ENCODE data around the gene CYP4A11. TPM values are rescaled to one million over a fixed set of nuclear protein-coding genes. Genes with fewer than 3 reads are reported as not detected.
"Not testable (repeated sequence)": the region's sequence is repeated elsewhere in the genome, so short reads cannot be mapped to it uniquely, and the experiment has no call there.

Gene CYP4A11, protein sequence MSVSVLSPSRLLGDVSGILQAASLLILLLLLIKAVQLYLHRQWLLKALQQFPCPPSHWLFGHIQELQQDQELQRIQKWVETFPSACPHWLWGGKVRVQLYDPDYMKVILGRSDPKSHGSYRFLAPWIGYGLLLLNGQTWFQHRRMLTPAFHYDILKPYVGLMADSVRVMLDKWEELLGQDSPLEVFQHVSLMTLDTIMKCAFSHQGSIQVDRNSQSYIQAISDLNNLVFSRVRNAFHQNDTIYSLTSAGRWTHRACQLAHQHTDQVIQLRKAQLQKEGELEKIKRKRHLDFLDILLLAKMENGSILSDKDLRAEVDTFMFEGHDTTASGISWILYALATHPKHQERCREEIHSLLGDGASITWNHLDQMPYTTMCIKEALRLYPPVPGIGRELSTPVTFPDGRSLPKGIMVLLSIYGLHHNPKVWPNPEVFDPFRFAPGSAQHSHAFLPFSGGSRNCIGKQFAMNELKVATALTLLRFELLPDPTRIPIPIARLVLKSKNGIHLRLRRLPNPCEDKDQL
- 10 to 100 TPM; 37.8 to 55.3 (median 46.3) TPM for polyA plus RNA-seq (ENCODE audit: insufficient read length in 4 of 4)

DNA sequence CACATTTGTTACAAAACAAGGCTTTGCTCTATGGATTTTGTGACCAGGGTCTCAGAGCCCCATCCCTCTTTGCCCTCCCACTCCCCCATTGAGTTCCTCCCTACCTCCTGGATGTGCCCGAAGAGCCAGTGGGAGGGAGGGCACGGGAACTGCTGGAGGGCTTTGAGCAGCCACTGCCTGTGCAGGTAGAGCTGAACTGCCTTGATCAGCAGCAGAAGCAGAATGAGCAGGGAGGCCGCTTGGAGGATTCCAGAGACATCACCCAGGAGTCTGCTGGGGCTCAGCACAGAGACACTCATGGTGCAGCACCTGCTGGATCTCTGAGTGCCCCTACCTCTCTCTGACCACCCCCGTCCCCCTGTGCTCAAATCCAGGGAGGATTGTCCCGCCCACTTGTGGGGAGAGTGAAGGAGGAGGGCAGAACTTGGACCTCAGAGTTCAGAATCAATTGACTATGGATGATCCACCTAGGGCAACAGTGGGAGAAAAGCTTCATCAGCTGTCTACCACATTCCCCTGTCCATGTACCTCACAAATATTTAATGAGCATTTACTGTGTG lies at the start of gene CYP4A11:
Gene CYP4A11, minus strand, starts transcription at position 342 of the 560 bp plus-strand sequence. Its CDS starts 43 bp downstream, at position 299.
- DNase-seq (ENCODE audit: low read depth in 4 of 4, low spot score in 3 of 4), result no peak

DNA sequence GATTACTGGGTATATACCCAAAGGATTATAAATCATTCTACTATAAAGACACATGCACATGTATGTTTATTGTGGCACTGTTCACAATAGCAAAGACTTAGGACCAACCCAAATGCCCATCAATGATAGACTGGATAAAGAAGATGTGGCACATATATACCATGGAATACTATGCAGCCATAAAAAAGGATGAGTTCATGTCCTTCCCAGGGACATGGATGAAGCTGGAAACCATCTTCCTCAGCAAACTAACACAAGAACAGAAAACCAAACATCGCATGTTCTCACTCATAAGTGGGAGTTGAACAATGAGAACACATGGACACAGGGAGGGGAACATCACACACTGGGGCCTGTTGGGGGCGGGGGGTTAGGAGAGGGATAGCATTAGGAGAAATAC lies 49.3 kb upstream of the CYP4A11 start:
- DNase-seq (ENCODE audit: low read depth in 4 of 4, low spot score in 3 of 4), result not testable (repeated sequence)

DNA sequence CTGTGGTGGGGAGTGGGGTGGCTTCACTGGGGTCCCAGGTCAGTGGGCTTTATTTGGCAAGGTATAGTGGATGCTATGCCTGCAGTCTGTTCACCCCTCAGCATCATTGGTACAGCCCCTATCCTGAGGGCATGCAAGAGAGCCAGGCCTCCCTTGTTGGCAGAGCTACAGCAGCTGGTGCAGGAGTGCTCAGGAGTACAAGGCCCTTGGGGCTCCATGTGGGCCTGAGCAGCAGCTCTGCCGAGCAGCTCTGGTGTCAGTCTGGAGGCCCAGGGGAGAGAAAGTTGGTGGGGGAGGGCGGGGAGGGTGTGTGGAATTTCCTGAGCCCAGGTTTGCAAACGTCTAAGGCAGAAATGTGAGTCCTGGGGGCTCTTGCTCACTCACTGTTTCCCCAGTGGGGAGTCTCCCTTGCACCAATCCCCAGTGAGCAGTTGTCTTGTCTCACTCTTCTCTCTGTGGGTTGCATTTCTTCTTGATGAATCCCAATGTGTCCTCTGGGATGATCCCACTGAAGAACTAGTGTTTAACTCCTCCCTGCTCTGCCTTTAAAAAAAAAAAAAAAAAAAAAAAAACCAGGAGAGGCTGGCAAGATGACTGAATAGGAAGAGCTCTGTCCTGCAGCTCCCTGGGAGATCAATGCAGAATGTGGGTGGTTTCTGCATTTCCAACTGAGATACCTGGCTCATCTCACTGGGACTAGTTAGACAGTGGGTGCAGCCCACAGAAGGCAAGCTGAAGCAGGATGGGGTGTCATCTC lies 42.7 kb upstream of the CYP4A11 start:
- DNase-seq (ENCODE audit: low read depth in 4 of 4, low spot score in 3 of 4), result no peak

DNA sequence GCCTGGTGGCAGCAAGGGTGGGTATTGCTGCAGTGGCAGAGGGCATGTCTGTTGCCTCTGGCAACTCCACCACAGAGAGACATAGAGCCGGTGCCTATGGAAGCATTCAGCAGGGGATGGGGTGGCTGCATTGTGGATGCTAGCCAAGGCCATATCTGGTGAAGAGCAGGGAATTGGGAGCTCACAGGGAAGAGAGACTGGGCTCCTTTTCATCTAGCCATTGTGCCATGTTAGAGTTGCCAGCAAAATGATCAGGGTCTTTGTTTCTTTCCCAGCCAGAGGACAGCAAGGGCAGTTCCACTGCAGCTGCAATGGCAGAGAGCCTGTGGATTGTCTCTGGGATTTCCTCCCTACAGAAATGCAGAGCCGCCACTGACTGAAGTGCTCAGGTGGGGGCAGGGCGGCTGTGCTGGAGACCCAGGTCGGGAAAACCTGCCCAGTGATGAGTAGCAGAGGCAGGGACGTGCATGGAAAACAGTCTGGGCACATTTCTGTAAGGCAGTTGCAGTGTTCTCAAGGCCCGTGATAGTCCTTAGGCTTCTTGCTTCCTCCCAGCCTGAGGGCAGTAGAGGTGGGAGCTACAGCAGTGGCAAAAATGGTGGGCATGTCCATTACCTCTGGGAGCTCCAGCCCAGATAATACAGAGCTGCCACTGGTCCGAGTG lies 42.0 kb upstream of the CYP4A11 start:
- no peak for DNase-seq (ENCODE audit: low read depth in 4 of 4, low spot score in 3 of 4)

DNA sequence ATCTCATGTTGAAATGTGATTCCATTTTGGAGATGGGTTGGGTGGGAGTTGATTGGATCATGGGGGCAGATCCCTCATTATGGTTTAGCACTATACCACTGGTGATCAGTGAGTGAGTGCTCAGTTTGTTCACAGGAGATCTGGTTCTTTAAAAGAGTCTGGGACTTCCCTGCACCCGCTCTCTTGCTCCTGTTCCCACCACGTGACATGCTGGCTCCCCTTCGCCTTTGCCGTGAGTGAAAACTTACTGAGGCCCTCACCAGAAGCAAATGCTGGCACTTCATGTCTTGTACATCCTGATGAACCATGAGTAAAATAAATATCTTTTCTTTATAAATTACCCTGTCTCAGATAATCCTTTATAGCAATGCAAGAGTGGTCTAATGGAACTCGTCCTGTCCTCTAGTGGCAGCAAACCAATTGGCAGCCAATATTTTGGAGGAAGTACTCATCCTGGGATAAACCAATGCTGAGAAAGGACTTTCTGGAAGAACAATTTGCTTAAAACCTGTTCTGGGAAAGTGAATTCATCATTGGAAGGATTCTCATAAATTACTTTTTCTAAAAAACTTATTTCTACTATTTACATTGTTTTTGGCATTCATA lies 27.8 kb upstream of the CYP4A11 start:
- DNase-seq (ENCODE audit: low read depth in 4 of 4, low spot score in 3 of 4), result no peak

DNA sequence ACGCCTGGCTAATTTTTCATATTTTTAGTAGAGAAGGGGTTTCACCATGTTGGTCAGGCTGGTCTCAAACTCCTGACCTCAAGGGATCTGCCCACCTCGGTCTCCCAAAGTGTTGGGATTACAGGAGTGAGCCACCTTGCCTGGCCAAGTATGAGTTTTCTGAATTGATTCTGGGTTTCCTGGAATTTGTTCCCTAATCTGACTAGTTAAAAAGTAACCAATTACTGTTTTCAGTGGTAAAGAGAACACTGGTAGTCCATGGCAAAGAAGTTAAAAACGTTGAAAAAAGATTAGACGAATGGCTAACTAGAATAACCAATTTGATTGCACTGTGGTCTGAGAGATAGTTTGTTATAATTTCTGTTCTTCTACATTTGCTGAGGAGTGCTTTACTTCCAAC lies 21.0 kb upstream of the CYP4A11 start:
- not testable (repeated sequence) for DNase-seq (ENCODE audit: low read depth in 4 of 4, low spot score in 3 of 4)

DNA sequence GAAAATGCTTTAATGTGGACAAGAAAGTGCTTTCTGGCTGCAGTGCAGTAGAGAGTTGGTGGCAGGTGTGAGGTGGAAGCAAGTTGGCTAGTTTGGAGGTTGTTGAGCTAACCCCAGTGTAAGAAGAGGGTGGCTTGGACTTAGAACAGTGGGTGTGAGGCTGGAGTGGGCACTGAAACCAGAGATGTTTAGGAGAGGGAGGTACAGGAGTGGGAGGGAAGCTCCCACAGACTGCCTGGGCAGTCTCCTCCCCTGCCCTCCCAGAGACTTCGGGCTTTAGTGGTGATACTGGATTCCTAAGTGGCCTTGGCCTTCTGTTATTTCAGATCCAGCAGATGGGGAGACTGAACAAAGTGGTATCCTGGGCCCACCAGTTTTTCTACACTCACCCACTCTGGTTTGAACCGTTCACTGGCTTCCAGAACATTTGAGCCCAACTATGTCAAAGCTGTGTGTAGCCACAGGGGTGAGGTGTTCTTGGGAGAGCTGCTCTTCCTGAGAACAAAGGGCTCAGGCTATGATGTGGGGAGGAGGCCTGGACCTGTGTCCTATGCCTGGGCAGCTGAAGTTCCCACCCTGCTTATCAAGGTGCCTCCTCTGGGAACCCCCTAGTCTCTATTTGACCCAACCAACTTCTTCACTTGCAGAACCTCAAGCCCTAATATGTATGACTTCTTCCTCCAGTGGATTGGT lies 19.9 kb upstream of the CYP4A11 start:
- DNase-seq (ENCODE audit: low read depth in 4 of 4, low spot score in 3 of 4), result no peak

DNA sequence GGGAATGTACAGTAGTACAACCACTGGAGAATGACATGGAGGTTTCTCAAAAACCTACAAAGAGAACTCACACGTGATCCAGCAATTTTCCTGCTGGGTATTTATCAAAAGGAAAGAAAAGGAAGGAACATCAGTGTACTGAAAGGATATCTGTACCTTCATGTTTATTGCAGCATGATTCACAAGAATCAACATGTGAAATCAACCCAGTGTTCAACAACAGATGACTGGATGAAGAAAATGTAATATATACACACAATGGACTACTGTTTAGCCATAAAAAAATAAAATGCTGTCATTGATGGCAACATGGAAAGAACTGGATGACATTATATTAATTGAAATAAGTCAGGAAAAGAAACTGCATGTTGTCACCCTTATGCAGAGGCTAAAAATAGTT lies 19.0 kb upstream of the CYP4A11 start:
- no peak for DNase-seq (ENCODE audit: low read depth in 4 of 4, low spot score in 3 of 4)

DNA sequence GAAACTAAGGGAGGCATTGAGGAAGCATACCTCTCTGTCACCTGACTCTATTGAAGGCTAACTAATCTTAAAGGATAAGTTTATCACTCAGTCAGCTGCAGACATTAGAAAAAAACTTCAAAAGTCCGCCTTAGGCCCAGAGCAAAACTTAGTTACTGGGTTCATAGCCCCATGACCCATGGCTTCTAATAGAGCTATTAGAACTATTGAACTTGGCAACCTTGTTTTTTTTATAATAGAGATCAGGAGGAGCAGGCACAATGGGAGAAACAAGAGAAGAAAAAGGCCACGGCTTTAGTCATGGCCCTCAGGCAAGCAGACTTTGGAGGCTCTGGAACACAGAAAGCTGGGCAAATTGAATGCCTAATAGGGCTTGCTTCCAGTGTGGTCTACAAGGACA lies 13.8 kb upstream of the CYP4A11 start:
- not testable (repeated sequence) for DNase-seq (ENCODE audit: low read depth in 4 of 4, low spot score in 3 of 4)

DNA sequence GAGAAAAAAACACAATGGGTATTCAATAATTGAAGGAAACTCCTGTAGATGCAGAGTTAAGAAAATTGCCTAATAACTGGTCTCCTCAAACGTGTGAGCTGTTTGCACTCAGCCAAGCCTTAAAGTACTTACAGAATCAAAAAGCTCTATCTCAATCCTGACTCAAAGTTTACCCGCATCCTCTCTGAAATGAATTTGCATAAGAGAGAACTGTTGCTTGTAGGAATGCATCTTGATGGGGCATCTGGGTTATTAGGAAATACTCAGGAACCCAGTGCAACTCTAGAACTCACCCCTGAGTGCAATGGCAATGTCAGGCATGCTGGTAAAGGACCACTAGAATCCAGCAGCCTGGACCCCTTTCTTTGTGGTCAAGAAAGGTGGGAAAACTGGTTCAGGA lies 12.6 kb upstream of the CYP4A11 start:
- not testable (repeated sequence) for DNase-seq (ENCODE audit: low read depth in 4 of 4, low spot score in 3 of 4)

DNA sequence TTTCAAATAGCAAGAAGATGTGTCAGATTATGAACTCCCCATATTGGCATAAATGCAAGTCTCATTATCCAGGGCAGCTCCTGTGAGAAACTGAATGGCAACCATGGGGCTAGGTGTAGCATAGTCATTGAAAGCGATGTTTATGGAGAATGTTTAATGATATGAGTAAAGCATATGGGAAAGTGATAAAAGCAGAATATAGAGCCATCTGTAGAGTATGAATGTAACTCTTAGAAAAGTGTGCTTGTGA lies 8.1 kb upstream of the CYP4A11 start:
- not testable (repeated sequence) for DNase-seq (ENCODE audit: low read depth in 4 of 4, low spot score in 3 of 4)

DNA sequence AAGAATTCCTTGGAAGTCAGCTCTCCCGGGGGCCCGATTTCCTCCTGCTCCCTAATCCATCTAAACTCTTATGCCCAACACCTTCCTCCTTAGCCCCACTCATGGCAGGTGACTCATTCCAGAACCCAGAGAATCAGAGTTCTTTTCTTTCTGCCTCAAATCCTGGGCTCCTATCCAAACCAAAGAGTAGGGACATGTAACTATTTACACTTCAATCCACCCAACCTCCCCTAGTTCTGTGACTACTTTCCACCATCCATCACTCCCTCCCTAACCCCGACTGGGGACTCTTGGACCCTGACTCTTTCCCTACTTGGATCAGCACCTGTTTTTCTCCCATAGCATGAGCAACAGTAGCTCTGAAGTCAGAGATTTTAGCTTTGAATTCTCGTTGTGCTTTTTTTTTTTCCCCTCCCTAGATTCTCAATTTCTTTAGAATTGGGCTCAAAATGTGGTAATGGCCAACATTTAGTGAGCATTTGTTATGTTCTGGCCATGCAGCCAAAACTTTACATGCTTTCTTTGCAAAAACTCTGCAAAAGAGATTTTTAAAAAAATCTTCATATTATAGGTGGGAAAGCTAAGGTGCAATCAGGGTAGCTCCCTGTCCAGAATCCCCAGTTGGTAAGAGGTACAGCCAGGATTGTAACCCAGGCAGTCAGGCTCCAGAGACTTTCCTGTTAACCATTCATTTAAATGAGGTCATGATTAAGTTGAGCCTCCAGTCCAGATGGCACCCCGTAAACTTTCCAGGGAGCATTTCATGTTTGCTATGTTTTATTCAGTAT lies 7.5 kb upstream of the CYP4A11 start:
- DNase-seq (ENCODE audit: low read depth in 4 of 4, low spot score in 3 of 4), result no peak

DNA sequence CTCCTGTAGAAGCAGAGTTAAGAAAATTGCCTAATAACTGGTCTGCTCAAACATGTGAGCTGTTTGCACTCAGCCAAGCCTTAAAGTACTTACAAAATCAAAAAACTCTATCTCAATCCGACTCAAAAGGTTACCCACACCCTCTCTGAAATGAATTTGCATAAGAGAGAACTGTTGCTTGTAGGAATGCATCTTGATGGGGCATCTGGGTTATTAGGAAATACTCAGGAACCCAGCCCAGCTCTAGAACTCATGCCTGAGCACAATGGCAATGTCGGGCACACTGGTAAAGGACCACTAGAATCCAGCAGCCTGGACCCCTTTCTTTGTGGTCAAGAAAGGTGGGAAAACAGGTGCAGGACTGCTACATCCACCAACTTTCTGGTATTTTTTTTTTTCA lies 6.4 kb upstream of the CYP4A11 start:
- not testable (repeated sequence) for DNase-seq (ENCODE audit: low read depth in 4 of 4, low spot score in 3 of 4)

DNA sequence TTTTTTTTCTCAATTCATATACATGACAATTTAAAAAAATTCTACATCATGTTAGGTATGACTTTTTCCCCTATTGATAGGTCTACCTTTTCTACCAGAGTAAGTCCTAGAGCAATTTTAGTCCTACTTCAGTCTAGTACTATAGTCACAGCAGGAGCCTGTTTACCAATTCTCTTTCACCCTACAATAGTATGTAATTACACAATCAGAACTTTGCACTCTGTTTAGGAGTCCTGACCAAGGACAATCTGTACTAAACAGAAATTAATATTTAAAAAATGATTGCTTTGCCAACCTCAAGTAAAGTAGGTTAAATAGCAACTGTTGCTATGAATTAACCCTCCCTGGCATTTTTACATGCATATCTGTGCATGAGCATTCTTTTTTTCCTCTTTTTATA lies 810 bp upstream of the CYP4A11 start:
- no peak for DNase-seq (ENCODE audit: low read depth in 4 of 4, low spot score in 3 of 4)

DNA sequence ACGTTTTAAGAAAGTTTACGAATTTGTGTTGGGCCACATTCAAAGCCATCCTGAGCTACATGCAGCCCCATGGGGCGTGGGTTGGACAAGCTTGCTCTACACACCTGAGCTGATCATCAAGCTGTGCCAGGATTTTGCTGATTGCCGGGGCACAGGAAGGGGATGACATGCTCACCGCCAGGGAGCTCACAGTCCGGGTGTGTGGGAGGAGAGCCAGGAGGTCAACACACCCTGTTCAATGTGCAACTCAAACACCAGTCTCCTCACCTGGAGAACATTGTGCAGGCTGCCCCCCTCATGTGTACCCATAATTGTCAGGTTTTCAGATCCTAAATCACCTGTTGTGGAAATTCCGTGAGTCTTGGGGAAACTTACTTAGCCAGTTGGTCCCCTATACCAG lies 969 bp downstream of the CYP4A11 start:
- no peak for DNase-seq (ENCODE audit: low read depth in 4 of 4, low spot score in 3 of 4)

DNA sequence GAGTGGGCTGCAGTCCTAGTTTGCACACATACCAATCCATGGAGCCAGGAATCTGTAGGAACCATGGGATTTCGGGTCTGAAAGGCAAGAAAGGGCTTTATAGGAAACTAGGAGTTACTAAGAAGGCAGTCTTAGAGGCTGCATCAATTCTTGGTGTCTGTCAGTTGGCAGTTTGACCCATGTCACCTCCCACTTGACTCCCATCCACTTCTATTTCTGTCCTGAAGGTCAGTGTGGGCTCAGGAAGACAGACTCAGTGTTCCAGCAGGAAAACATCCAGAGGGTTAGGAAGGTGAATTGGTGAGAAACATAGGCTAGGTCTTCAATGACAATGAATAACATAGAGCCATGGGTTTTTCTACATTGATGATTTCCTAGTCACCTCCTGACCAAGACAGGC lies 4.0 kb downstream of the CYP4A11 start:
- DNase-seq (ENCODE audit: low read depth in 4 of 4, low spot score in 3 of 4), result no peak

DNA sequence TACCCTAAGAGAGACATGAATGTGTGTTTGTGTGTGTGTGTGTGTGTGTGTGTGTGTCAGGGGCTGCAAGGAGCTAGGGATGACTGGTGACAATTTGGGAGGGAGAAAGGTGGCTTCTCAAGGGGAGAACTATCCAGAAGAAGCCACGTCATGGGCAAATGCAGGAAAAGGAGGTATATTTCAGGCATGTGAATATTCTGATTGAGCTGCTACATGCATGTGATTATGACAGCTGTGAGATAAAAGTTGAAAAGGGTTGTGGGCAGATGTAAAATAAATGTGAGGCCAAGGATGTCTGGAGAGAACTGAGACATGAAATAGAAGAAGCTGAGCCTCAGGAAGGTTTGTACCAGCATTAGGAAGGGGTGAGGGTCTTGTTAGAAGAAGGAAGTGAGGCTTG lies 4.5 kb downstream of the CYP4A11 start:
- no peak for DNase-seq (ENCODE audit: low read depth in 4 of 4, low spot score in 3 of 4)

DNA sequence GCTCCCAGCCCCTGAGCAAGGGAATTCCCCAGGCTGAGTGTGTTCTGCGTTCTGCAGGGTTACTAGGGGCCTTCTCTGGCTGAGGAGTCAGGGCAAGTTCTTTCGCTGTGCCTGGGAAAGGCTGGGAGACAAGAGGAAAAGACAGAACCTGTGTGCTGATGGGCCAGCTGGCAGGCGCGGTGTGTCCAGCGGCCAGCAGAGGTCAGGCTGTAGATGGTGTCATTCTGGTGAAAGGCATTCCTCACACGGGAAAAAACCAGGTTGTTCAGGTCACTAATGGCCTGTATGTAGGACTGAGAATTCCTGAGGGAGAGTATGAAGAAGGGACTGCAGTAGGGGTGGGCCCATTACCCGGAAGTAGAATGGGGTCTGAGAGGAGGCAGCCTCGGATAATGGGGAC lies 6.4 kb downstream of the CYP4A11 start:
- not testable (repeated sequence) for DNase-seq (ENCODE audit: low read depth in 4 of 4, low spot score in 3 of 4)

DNA sequence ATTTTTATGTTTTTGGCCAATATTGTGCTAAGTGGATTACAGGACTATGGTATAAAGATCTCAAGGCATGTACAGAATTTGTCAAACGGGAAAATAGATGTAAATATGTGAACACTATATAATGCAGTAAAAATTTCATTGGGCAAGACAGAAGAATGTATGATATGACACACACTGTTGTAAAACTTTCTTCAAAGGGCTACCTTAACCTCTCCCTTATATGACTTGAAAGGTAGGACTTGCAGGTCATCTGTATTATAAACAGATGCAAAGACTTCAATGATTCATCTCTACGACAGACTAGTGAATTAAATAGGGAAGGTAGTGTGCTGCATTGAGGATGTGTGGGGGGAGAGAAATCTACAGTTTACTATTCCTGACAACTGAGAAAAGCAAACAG lies 9.3 kb downstream of the CYP4A11 start:
- DNase-seq (ENCODE audit: low read depth in 4 of 4, low spot score in 3 of 4), result not testable (repeated sequence)

Measured in right renal pelvis (tissue), 4 donors.